NCI-H446 treated with DMSO at 0.1 percent for 48 hours (cell line): Measurements from ENCODE around the gene CD276.
"Not testable (repeated sequence)": the region's sequence is repeated elsewhere in the genome, so short reads cannot be mapped to it uniquely, and the experiment has no call there.

Experiments used
- DNase-seq: peaks from one replicate; lab custom pipeline; 2025; lab: John Stamatoyannopoulos, UW

Gene CD276

GRCh38 chr15:73683777-73684580 is at the start of gene CD276:
Gene CD276 (plus strand): TSS chr15:73684383. CDS start chr15:73699640, 15,257 bp downstream.
- DNase-seq, result no peak

GRCh38 chr15:73637527-73637926 is 46.7 kb upstream of the CD276 start:
- DNase-seq, result no peak

- not testable (repeated sequence) for DNase-seq
These were observed 44.7 kb upstream of the CD276 start for GRCh38 chr15:73639464-73639863.

GRCh38 chr15:73647259-73648013 is 36.7 kb upstream of the CD276 start:
- no peak for DNase-seq

GRCh38 chr15:73648014-73648295 is 36.2 kb upstream of the CD276 start:
- DNase-seq, result no peak

- no peak for DNase-seq
These were observed 33.6 kb upstream of the CD276 start for GRCh38 chr15:73650416-73651126.

- no peak for DNase-seq
These were observed 29.5 kb upstream of the CD276 start for GRCh38 chr15:73654659-73655058.

- DNase-seq, result no peak
These were observed 28.5 kb upstream of the CD276 start for GRCh38 chr15:73655724-73656123.

GRCh38 chr15:73658645-73659044 is 25.5 kb upstream of the CD276 start:
- no peak for DNase-seq

- no peak for DNase-seq
These were observed 23.7 kb upstream of the CD276 start for GRCh38 chr15:73660455-73660854.

GRCh38 chr15:73674587-73674986 is 9.6 kb upstream of the CD276 start:
- DNase-seq, result no peak

- DNase-seq, result no peak
These were observed 7.0 kb upstream of the CD276 start for GRCh38 chr15:73677146-73677607.

- DNase-seq, result no peak
These were observed 6.5 kb upstream of the CD276 start for GRCh38 chr15:73677733-73678132.

GRCh38 chr15:73678498-73678897 is 5.7 kb upstream of the CD276 start:
- no peak for DNase-seq

- no peak for DNase-seq
These were observed 5.0 kb upstream of the CD276 start for GRCh38 chr15:73679180-73679579.

- no peak for DNase-seq
These were observed 4.2 kb upstream of the CD276 start for GRCh38 chr15:73679964-73680363.

- DNase-seq, result no peak
These were observed 3.6 kb upstream of the CD276 start for GRCh38 chr15:73680549-73680948.

- no peak for DNase-seq
These were observed 3.1 kb upstream of the CD276 start for GRCh38 chr15:73681063-73681462.

GRCh38 chr15:73681856-73682599 is 2.2 kb upstream of the CD276 start:
- DNase-seq, result no peak

- DNase-seq, result no peak
These were observed 1.5 kb upstream of the CD276 start for GRCh38 chr15:73682600-73683090.

GRCh38 chr15:73683257-73683776 is 866 bp upstream of the CD276 start:
- no peak for DNase-seq
